ENCODE results near the gene DGKA. TPM values are rescaled to one million over a fixed set of nuclear protein-coding genes. Genes with fewer than 3 reads are reported as not detected.
A peak's percentile ranks its signal among the peaks of the same experiment; 100 is the strongest.

DGKA gene
- total RNA-seq, 1 donor from 2014 or later: 29.0 TPM

GRCh38 chr12:55926738-55927587 is 4.0 kb upstream of the DGKA start:
- intact Hi-C loops (cut with DNase I): loop anchor here (10.0 kb wide), 1 partner anchor 92 kb away; no protein-coding TSS in a partner anchor
- DNase-seq (peak; percentile 92), ATAC-seq (peak; percentile 88)
- H3K27me3 ChIP-seq: no peaks in the 10 kb centered on the region
- peak overlapping the region; percentile 98 for H3K27ac ChIP-seq
- peak overlapping the region; percentile 97 for H3K4me3 ChIP-seq
- H3K4me1 ChIP-seq: peaks cover 38% of the 10 kb centered on the region
- peak; percentile 61 for TF ChIP-seq CTCF (IDR thresholded peaks at IDR 0.05)
- no peaks in the 10 kb centered on the region for H3K9me3 ChIP-seq
- peaks cover 18% of the 10 kb centered on the region for H3K36me3 ChIP-seq

GRCh38 chr12:55927588-55928502 is 3.1 kb upstream of the DGKA start, which contains the start of gene PYM1:
PYM1 (minus strand) TSS chr12:55927894; CDS start chr12:55927761, 133 bp downstream.
- peak within 1 kb of the TSS; percentile 98 for H3K27ac ChIP-seq
- peaks cover 10% of the 10 kb centered on the region for H3K36me3 ChIP-seq
- ATAC-seq (peak; percentile 84), DNase-seq (peak; percentile 91)
- TF ChIP-seq CTCF (IDR thresholded peaks at IDR 0.05): peak; percentile 5
- intact Hi-C loops (cut with DNase I): loop anchor here (10.0 kb wide), 1 partner anchor 93 kb away; no protein-coding TSS in a partner anchor
- peak within 1 kb of the TSS; percentile 97 for H3K4me3 ChIP-seq
- peaks cover 41% of the 10 kb centered on the region for H3K4me1 ChIP-seq
- H3K27me3 ChIP-seq: no peaks in the 10 kb centered on the region
- no peaks in the 10 kb centered on the region for H3K9me3 ChIP-seq

- intact Hi-C loops (cut with DNase I): loop anchor here (10.0 kb wide), 1 partner anchor 95 kb away; no protein-coding TSS in a partner anchor
- DNase-seq: no peak
Measured at GRCh38 chr12:55929306-55929791, 1.6 kb upstream of the DGKA start.

GRCh38 chr12:55931317-55931779 is 386 bp downstream of the DGKA start:
- no peaks in the 10 kb centered on the region for H3K36me3 ChIP-seq
- intact Hi-C loops (cut with DNase I): no loop called here
- H3K4me1 ChIP-seq: peaks cover 46% of the 10 kb centered on the region
- peak overlapping the region; percentile 55 for H3K27ac ChIP-seq
- no peak for DNase-seq
- H3K4me3 ChIP-seq: peak overlapping the region; percentile 77
- ATAC-seq: no peak
- H3K27me3 ChIP-seq: no peaks in the 10 kb centered on the region
- no peak for TF ChIP-seq CTCF (IDR thresholded peaks at IDR 0.05)
- H3K9me3 ChIP-seq: no peaks in the 10 kb centered on the region

More at GRCh38 chr12:55929306-55929791, 1.6 kb upstream of the DGKA start:
- no peaks in the 10 kb centered on the region for H3K27me3 ChIP-seq
- no peak for TF ChIP-seq CTCF (IDR thresholded peaks at IDR 0.05)
- peaks cover 50% of the 10 kb centered on the region for H3K4me1 ChIP-seq
- no peak for ATAC-seq
- H3K27ac ChIP-seq: peak overlapping the region; percentile 98
- H3K4me3 ChIP-seq: no peak overlapping the region
- no peaks in the 10 kb centered on the region for H3K9me3 ChIP-seq
- H3K36me3 ChIP-seq: no peaks in the 10 kb centered on the region

Data from upper lobe of right lung (tissue), 1 donor.